BLaER1 treated with 17β-estradiol and CSF1 and Interleukin-3, amounts not matched to agents 10 nM and 100 nM (cell line): Measurements from ENCODE around the gene CSTB.

Experiments used
- H3K27ac ChIP-seq, 11 experiments: shearing (Covaris generic); formaldehyde crosslinking; 2 replicates each; pipeline ENCODE4 v1.8.1; 2022
- H3K27me3 ChIP-seq, 11 experiments: shearing (Covaris generic); formaldehyde crosslinking; 2 replicates each; pipeline ENCODE4 v1.8.1; 2022
- H3K36me3 ChIP-seq, 11 experiments: shearing (Covaris generic); formaldehyde crosslinking; 2 replicates each; pipeline ENCODE4 v1.8.1; 2022
- H3K4me1 ChIP-seq, 10 experiments: shearing (Covaris generic); formaldehyde crosslinking; 2 replicates each; pipeline ENCODE4 v1.8.1; 2022
- H3K4me2 ChIP-seq, 11 experiments: shearing (Covaris generic); formaldehyde crosslinking; 2 replicates each; pipeline ENCODE4 v1.8.1; 2022
- H3K4me3 ChIP-seq, 10 experiments: shearing (Covaris generic); formaldehyde crosslinking; 2 replicates each; pipeline ENCODE4 v1.8.1; 2022
- H3K9ac ChIP-seq, 11 experiments: shearing (Covaris generic); formaldehyde crosslinking; 2 replicates each; pipeline ENCODE4 v1.8.1; 2022
- H3K9me3 ChIP-seq, 11 experiments: shearing (Covaris generic); formaldehyde crosslinking; replicated peaks in 1 of 11; 2 replicates each; pipeline ENCODE4 v1.8.1; 2022
- H4K20me1 ChIP-seq, 11 experiments: shearing (Covaris generic); formaldehyde crosslinking; 2 replicates each; pipeline ENCODE4 v1.8.1; 2022
- Cebpa-rat ChIP-seq, 11 experiments: shearing (Covaris generic); IDR thresholded peaks; 2 replicates each; pipeline ENCODE4 v1.8.1; 2022

The CSTB gene

GRCh38 chr21:43790010-43790524 is 14.0 kb upstream of the CSTB start:
- Histone ChIP-seq H3K4me1 (peaks cover 23 to 45% (median 35%) of the 10 kb centered on the region in 10 experiments), H4K20me1 (peaks cover 8 to 55% (median 52%) of the 10 kb centered on the region in 11 experiments; a peak in 21 of 22 replicates), H3K36me3 (peaks cover 41 to 47% (median 45%) of the 10 kb centered on the region in 11 experiments), H3K27ac (peak overlapping the region; percentile 56 to 95 (median 89); a peak in 21 of 22 replicates), H3K9ac (peak overlapping the region; percentile 87 to 97 (median 93)), H3K4me2 (peak overlapping the region; percentile 76 to 98 (median 93)), H3K27me3 (no peaks in the 10 kb centered on the region), H3K4me3 (peak overlapping the region; percentile 80 to 99 (median 96)), H3K9me3 (no peaks in the 10 kb centered on the region)
- no peak for TF ChIP-seq Cebpa-rat (IDR thresholded peaks at IDR 0.05)

- Histone ChIP-seq H3K4me2 (peak within 1 kb of the TSS; percentile 76 to 98 (median 93)), H4K20me1 (peaks cover 8 to 49% (median 45%) of the 10 kb centered on the region in 11 experiments; a peak in 21 of 22 replicates), H3K27ac (peak within 1 kb of the TSS; percentile 68 to 95 (median 89)), H3K4me3 (peak within 1 kb of the TSS; percentile 80 to 99 (median 96)), H3K9me3 (no peaks in the 10 kb centered on the region), H3K27me3 (no peaks in the 10 kb centered on the region), H3K9ac (peak within 1 kb of the TSS; percentile 87 to 97 (median 93)), H3K36me3 (peaks cover 35 to 41% (median 39%) of the 10 kb centered on the region in 11 experiments), H3K4me1 (peaks cover 23 to 44% (median 35%) of the 10 kb centered on the region in 10 experiments)
- no peak for TF ChIP-seq Cebpa-rat (IDR thresholded peaks at IDR 0.05)
These were observed 13.3 kb upstream of the CSTB start, which contains the start of gene RRP1 for GRCh38 chr21:43789276-43790009. RRP1 (plus strand) TSS chr21:43789577; CDS start chr21:43789630, 53 bp downstream.

DNA sequence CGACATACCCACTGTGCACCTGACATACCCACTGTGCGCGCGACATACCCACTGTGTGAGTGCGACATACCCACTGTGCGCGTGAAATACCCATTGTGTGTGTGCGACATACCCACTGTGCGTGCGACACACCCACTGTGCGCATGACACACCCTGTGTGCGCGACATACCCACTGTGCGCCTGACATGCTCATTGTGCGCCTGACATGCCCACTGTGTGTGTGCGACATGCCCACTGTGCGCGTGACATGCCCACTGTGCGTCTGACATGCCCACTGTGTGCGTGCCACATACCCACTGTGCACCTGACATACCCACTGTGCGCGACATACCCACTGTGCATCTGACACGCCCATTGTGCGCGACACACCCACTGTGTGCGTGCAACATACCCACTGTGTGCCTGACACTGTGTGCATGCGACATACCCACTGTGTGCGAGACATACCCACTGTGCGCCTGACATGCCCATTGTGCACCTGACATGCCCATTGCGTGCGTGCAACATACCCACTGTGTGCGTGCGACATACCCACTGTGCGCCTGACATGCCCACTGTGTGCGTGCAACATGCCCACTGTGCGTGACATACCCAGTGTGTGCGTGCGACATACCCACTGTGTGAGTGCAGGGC is 10.8 kb upstream of the CSTB start:
- no peaks in the 10 kb centered on the region for H3K9me3 ChIP-seq
- H3K36me3 ChIP-seq = peaks cover 10 to 16% (median 14%) of the 10 kb centered on the region in 11 experiments
- no peaks in the 10 kb centered on the region for H3K27me3 ChIP-seq
- TF ChIP-seq Cebpa-rat (IDR thresholded peaks at IDR 0.05) = no peak
- H4K20me1 ChIP-seq = peaks cover 5 to 24% (median 20%) of the 10 kb centered on the region in 11 experiments; a peak in 19 of 22 replicates
- H3K27ac ChIP-seq = no peak overlapping the region
- no peak overlapping the region for H3K9ac ChIP-seq
- H3K4me3 ChIP-seq = no peak overlapping the region
- no peak overlapping the region for H3K4me2 ChIP-seq
- H3K4me1 ChIP-seq = peaks cover 43 to 53% (median 48%) of the 10 kb centered on the region in 10 experiments

DNA sequence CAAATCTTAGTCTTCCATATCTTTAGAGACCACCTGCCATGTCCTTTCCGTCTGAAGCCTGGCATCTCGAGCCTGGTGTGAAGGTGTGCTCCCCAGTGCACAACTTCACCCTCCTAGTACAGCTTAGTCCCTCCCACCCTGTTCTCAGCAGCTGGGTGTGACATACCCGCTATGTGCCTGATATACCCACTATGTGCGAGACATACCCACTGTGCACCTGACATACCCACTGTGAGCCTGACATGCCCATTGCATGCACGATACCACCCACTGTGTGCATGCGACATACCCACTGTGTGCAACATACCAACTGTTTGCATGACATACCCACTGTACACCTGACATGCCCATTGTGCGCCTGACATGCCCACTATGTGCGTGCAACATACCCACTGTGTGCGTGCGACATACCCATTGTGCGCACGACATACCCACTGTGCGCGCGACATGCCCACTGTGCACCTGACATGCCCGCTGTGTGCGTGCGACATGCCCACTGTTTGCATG is 10.2 kb upstream of the CSTB start:
- Histone ChIP-seq H3K9ac (no peak overlapping the region), H3K36me3 (peaks cover 5 to 10% (median 8%) of the 10 kb centered on the region in 11 experiments; a peak in 21 of 22 replicates), H3K4me1 (peaks cover 39 to 53% (median 43%) of the 10 kb centered on the region in 10 experiments), H3K9me3 (no peaks in the 10 kb centered on the region), H4K20me1 (peaks cover 0 to 18% (median 15%) of the 10 kb centered on the region in 11 experiments; a peak in 16 of 22 replicates), H3K27ac (no peak overlapping the region), H3K4me3 (no peak overlapping the region), H3K27me3 (no peaks in the 10 kb centered on the region), H3K4me2 (no peak overlapping the region)
- no peak for TF ChIP-seq Cebpa-rat (IDR thresholded peaks at IDR 0.05)

- no peak overlapping the region for H3K4me3 ChIP-seq
- H3K27me3 ChIP-seq = no peaks in the 10 kb centered on the region
- TF ChIP-seq Cebpa-rat (IDR thresholded peaks at IDR 0.05) = no peak
- H4K20me1 ChIP-seq = peaks cover 0 to 6% (median 2%) of the 10 kb centered on the region in 11 experiments; a peak in 10 of 22 replicates
- H3K27ac ChIP-seq = no peak overlapping the region
- no peaks in the 10 kb centered on the region for H3K36me3 ChIP-seq
- H3K4me2 ChIP-seq = no peak overlapping the region
- H3K9ac ChIP-seq = no peak overlapping the region
- H3K4me1 ChIP-seq = peaks cover 27 to 53% (median 31%) of the 10 kb centered on the region in 10 experiments
- no peaks in the 10 kb centered on the region for H3K9me3 ChIP-seq
These were observed 9.0 kb upstream of the CSTB start for GRCh38 chr21:43785134-43785533.

- Histone ChIP-seq H3K4me1 (peaks cover 35 to 67% (median 41%) of the 10 kb centered on the region in 10 experiments), H3K9me3 (no peaks in the 10 kb centered on the region), H3K9ac (0 out of 22 replicates have a peak overlapping the region, but pooled peaks of 1 of the 11 experiments have one; percentile 22), H3K36me3 (no peaks in the 10 kb centered on the region), H3K4me3 (no peak overlapping the region), H3K4me2 (peak overlapping the region; percentile 71 to 96 (median 79)), H4K20me1 (no peaks in the 10 kb centered on the region), H3K27me3 (no peaks in the 10 kb centered on the region), H3K27ac (peak overlapping the region in 2 of 11 experiments; percentile 24 to 55; a peak in 3 of 22 replicates)
- peak in 5 of 11 experiments; percentile 32 to 65 (median 49); a peak in 5 of 22 replicates for TF ChIP-seq Cebpa-rat (IDR thresholded peaks at IDR 0.05)
These were observed 7.1 kb upstream of the CSTB start for GRCh38 chr21:43783098-43783700.

GRCh38 chr21:43782431-43783097 is 6.5 kb upstream of the CSTB start:
- H3K9ac ChIP-seq = 0 out of 22 replicates have a peak overlapping the region, but pooled peaks of 1 of the 11 experiments have one; percentile 22
- peak overlapping the region in 2 of 11 experiments; percentile 24 to 55; a peak in 2 of 22 replicates for H3K27ac ChIP-seq
- H4K20me1 ChIP-seq = no peaks in the 10 kb centered on the region
- H3K4me2 ChIP-seq = peak overlapping the region; percentile 71 to 96 (median 79)
- H3K36me3 ChIP-seq = no peaks in the 10 kb centered on the region
- peaks cover 37 to 70% (median 43%) of the 10 kb centered on the region in 10 experiments for H3K4me1 ChIP-seq
- TF ChIP-seq Cebpa-rat (IDR thresholded peaks at IDR 0.05) = no peak
- H3K9me3 ChIP-seq = no peaks in the 10 kb centered on the region
- no peaks in the 10 kb centered on the region for H3K27me3 ChIP-seq
- H3K4me3 ChIP-seq = no peak overlapping the region

- no peaks in the 10 kb centered on the region for H3K36me3 ChIP-seq
- H3K9ac ChIP-seq = no peak overlapping the region
- peaks cover 37 to 75% (median 44%) of the 10 kb centered on the region in 10 experiments for H3K4me1 ChIP-seq
- H3K4me3 ChIP-seq = no peak overlapping the region
- TF ChIP-seq Cebpa-rat (IDR thresholded peaks at IDR 0.05) = no peak
- H3K4me2 ChIP-seq = peak overlapping the region in 4 of 11 experiments; percentile 72 to 96 (median 80); a peak in 9 of 22 replicates
- H3K27ac ChIP-seq = no peak overlapping the region
- H3K27me3 ChIP-seq = no peaks in the 10 kb centered on the region
- H3K9me3 ChIP-seq = no peaks in the 10 kb centered on the region
- H4K20me1 ChIP-seq = no peaks in the 10 kb centered on the region
These were observed 5.7 kb upstream of the CSTB start for GRCh38 chr21:43781846-43782245.
